ENCODE data around the gene SLCO3A1. TPM values are rescaled to one million over a fixed set of nuclear protein-coding genes. Genes with fewer than 3 reads are reported as not detected.

SLCO3A1 gene
- total RNA-seq, 2 experiments from 2014 or later = 29.5 to 30.4 TPM

DNA sequence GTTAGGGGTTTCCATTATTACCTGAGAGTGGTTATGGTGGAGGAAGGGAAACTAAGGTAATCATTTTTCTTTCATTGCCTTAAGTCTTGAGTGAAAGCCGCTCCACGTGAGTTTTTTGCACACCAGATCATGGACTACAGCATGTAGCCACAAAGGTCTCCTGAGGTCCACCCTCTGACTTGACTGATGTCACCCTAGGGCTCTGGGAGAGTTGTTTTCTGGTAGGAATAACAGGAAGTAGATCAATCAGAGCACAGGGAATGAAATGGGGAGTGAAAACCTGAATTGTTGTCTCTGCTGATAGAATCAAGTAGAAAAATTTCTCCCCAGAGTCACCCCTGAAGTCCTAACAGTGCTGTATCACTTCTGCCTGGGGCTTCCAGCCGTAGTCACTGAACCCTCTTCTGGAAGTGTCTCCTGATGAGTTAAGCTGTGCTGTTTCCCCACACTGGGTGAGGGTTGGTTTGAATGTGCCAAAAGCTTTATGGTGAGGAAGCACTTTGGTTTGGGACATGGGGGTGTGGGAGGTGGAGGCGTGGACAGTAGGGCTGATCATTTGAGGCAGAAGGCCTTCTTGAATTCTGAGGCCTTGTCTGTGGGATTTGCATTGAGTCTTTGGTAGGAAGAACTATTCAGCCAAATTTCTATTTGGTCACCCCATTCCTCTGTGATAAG is 64.3 kb downstream of the SLCO3A1 start:
- no peaks in the 10 kb centered on the region for H3K27me3 ChIP-seq (ENCODE audit: control insufficient read depth in 1 of 2, insufficient read depth in 2 of 2, low read length in 2 of 2)
- no peak overlapping the region for H3K27ac Mint-ChIP-seq
- H3K4me3 Mint-ChIP-seq = no peak overlapping the region
- ChIA-PET CTCF (no interaction called here), POLR2A (no interaction called here)
- no peaks in the 10 kb centered on the region for H3K9me3 ChIP-seq (ENCODE audit: control insufficient read depth in 1 of 2, insufficient read depth in 1 of 2, low read length in 2 of 2)
- H3K36me3 ChIP-seq (ENCODE audit: insufficient read depth, low read length) = peaks cover 14% of the 10 kb centered on the region
- H3K27me3 Mint-ChIP-seq = no peaks in the 10 kb centered on the region
- ATAC-seq (ENCODE audit: poor library complexity) = no peak
- H3K36me3 Mint-ChIP-seq (ENCODE audit: low read depth) = peaks cover 38% of the 10 kb centered on the region
- no peak overlapping the region for H3K4me3 ChIP-seq (ENCODE audit: low read length)
- intact Hi-C loops (cut with DNase I, micrococcal nuclease) = no loop called here
- no peak overlapping the region for H3K27ac ChIP-seq (ENCODE audit: low read depth in 1 of 2, low read length in 2 of 2)
- TF ChIP-seq, protein P1, sequence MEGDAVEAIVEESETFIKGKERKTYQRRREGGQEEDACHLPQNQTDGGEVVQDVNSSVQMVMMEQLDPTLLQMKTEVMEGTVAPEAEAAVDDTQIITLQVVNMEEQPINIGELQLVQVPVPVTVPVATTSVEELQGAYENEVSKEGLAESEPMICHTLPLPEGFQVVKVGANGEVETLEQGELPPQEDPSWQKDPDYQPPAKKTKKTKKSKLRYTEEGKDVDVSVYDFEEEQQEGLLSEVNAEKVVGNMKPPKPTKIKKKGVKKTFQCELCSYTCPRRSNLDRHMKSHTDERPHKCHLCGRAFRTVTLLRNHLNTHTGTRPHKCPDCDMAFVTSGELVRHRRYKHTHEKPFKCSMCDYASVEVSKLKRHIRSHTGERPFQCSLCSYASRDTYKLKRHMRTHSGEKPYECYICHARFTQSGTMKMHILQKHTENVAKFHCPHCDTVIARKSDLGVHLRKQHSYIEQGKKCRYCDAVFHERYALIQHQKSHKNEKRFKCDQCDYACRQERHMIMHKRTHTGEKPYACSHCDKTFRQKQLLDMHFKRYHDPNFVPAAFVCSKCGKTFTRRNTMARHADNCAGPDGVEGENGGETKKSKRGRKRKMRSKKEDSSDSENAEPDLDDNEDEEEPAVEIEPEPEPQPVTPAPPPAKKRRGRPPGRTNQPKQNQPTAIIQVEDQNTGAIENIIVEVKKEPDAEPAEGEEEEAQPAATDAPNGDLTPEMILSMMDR (IDR thresholded peaks at IDR 0.05) = no peak
- H3K9me3 Mint-ChIP-seq = no peaks in the 10 kb centered on the region
- no peak for DNase-seq
- H3K4me1 Mint-ChIP-seq (ENCODE audit: low read depth) = peaks cover 44% of the 10 kb centered on the region
- peaks cover 24% of the 10 kb centered on the region for H3K4me1 ChIP-seq (ENCODE audit: insufficient read depth, low read length)

DNA sequence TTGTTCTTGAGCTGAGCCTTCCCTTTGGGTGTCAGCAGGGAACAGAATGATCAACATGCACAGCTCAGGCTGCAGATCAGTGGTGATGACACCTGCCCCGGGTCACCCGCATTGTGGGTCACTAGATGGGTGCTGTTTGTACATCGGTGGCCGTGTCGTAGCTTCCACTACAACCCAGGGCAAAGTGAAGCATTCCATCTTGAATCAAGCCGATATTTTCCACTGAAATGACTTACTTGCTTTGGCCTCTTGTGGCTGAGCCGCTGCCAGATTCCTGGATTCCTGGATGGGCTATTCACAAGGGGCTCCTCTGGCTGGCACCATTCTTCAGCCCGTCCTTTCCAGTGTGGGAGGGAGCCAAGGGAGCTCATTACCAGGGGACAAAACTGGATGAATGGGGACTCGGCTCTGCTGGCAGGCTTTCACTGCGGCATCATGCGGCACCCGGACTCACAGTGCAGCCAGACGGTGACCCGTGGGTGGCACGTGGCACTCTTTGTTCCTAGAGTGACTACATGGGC is 65.6 kb downstream of the SLCO3A1 start:
- Histone ChIP-seq H3K36me3 (ENCODE audit: insufficient read depth, low read length) (peaks cover 14% of the 10 kb centered on the region), H3K9me3 (ENCODE audit: control insufficient read depth in 1 of 2, insufficient read depth in 1 of 2, low read length in 2 of 2) (no peaks in the 10 kb centered on the region), H3K4me1 (ENCODE audit: insufficient read depth, low read length) (peaks cover 27% of the 10 kb centered on the region), H3K4me3 (ENCODE audit: low read length) (no peak overlapping the region), H3K27ac (ENCODE audit: low read depth in 1 of 2, low read length in 2 of 2) (no peak overlapping the region), H3K27me3 (ENCODE audit: control insufficient read depth in 1 of 2, insufficient read depth in 2 of 2, low read length in 2 of 2) (no peaks in the 10 kb centered on the region)
- H3K4me3 Mint-ChIP-seq = no peak overlapping the region
- ChIA-PET CTCF (no interaction called here), POLR2A (no interaction called here)
- DNase-seq (no peak), ATAC-seq (ENCODE audit: poor library complexity) (no peak)
- H3K27me3 Mint-ChIP-seq = no peaks in the 10 kb centered on the region
- TF ChIP-seq, protein P1 (IDR thresholded peaks at IDR 0.05) = no peak
- peaks cover 38% of the 10 kb centered on the region for H3K36me3 Mint-ChIP-seq (ENCODE audit: low read depth)
- H3K27ac Mint-ChIP-seq = no peak overlapping the region
- H3K9me3 Mint-ChIP-seq = no peaks in the 10 kb centered on the region
- H3K4me1 Mint-ChIP-seq (ENCODE audit: low read depth) = peaks cover 47% of the 10 kb centered on the region
- intact Hi-C loops (cut with DNase I, micrococcal nuclease) = no loop called here

DNA sequence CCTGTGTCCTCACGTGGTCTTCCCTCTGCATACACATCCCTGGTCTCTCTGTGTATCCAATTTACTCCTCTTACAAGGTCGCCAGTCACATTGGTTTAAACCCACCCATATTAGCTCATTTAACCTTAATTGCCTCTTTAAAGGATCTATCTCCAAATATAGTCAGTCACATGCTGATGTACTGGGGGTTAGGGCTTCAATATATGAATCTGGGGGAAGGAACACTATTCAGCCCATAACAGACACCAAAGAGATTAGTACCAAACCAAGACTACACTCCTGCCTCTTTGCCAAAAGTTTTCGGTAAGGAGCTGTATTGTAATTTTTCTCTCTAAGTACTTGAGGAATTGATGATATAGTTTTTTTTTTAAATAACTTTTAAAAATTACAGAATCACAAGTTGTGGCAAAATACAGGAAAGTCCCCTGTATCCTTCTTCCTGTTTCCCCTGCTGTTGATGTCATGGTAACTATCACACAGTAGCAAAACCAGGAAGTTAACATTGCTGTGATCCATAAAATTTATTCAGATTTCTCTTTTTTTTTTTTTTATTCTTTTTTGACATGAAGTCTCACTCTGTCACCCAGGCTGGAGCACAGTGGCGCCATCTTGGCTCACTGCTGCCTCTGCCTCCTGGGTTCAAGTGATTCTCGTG is 67.8 kb downstream of the SLCO3A1 start:
- Mint-ChIP-seq H3K4me1 (ENCODE audit: low read depth) (peaks cover 67% of the 10 kb centered on the region), H3K4me3 (peak overlapping the region; percentile 18), H3K27me3 (no peaks in the 10 kb centered on the region), H3K36me3 (ENCODE audit: low read depth) (peaks cover 26% of the 10 kb centered on the region), H3K9me3 (no peaks in the 10 kb centered on the region), H3K27ac (no peak overlapping the region)
- H3K27me3 ChIP-seq (ENCODE audit: control insufficient read depth in 1 of 2, insufficient read depth in 2 of 2, low read length in 2 of 2) = no peaks in the 10 kb centered on the region
- H3K4me1 ChIP-seq (ENCODE audit: insufficient read depth, low read length) = peaks cover 32% of the 10 kb centered on the region
- ChIA-PET CTCF (interaction anchor here (0.7 to 1.3 kb wide), 3 partner anchors 11 to 67 kb away, joined by 3 to 5 read pairs (median 4); partner anchors contain the start of gene SLCO3A1), POLR2A (no interaction called here)
- H3K27ac ChIP-seq (ENCODE audit: low read depth in 1 of 2, low read length in 2 of 2) = peak overlapping the region in 1 of 2 donors; percentile 55
- TF ChIP-seq, protein P1 (IDR thresholded peaks at IDR 0.05) = no peak
- peaks cover 12% of the 10 kb centered on the region for H3K36me3 ChIP-seq (ENCODE audit: insufficient read depth, low read length)
- peak in 3 of 14 experiments; percentile 59 to 76 (median 69) for DNase-seq
- no peak overlapping the region for H3K4me3 ChIP-seq (ENCODE audit: low read length)
- ATAC-seq (ENCODE audit: poor library complexity) = peak; percentile 76
- no peaks in the 10 kb centered on the region for H3K9me3 ChIP-seq (ENCODE audit: control insufficient read depth in 1 of 2, insufficient read depth in 1 of 2, low read length in 2 of 2)
- intact Hi-C loops (cut with DNase I, micrococcal nuclease) = no loop called here

Measured in CD4-positive, alpha-beta T cell (primary cell).